Activated naive CD8-positive, alpha-beta T cell (primary cell): ENCODE data around the gene SYNGAP1.
A peak's percentile ranks its signal among the peaks of the same experiment; 100 is the strongest.

ENCODE experiments used
- H3K27ac Mint-ChIP-seq: one replicate; pipeline ENCODE4 v1.8.0; 2021; ENCODE audit warnings: mixed read lengths
- H3K27me3 Mint-ChIP-seq: one replicate; pipeline ENCODE4 v1.8.0; 2021; ENCODE audit warnings: mixed read lengths
- H3K36me3 Mint-ChIP-seq: one replicate; pipeline ENCODE4 v1.8.0; 2021; ENCODE audit warnings: mixed read lengths
- H3K4me1 Mint-ChIP-seq: one replicate; pipeline ENCODE4 v1.8.0; 2021; ENCODE audit warnings: low read depth, mixed read lengths
- H3K4me3 Mint-ChIP-seq: one replicate; pipeline ENCODE4 v1.8.0; 2021; ENCODE audit warnings: mild to moderate bottlenecking, mixed read lengths
- H3K9me3 Mint-ChIP-seq: one replicate; pipeline ENCODE4 v1.8.0; 2021; ENCODE audit warnings: low read depth, mixed read lengths

Gene SYNGAP1

DNA sequence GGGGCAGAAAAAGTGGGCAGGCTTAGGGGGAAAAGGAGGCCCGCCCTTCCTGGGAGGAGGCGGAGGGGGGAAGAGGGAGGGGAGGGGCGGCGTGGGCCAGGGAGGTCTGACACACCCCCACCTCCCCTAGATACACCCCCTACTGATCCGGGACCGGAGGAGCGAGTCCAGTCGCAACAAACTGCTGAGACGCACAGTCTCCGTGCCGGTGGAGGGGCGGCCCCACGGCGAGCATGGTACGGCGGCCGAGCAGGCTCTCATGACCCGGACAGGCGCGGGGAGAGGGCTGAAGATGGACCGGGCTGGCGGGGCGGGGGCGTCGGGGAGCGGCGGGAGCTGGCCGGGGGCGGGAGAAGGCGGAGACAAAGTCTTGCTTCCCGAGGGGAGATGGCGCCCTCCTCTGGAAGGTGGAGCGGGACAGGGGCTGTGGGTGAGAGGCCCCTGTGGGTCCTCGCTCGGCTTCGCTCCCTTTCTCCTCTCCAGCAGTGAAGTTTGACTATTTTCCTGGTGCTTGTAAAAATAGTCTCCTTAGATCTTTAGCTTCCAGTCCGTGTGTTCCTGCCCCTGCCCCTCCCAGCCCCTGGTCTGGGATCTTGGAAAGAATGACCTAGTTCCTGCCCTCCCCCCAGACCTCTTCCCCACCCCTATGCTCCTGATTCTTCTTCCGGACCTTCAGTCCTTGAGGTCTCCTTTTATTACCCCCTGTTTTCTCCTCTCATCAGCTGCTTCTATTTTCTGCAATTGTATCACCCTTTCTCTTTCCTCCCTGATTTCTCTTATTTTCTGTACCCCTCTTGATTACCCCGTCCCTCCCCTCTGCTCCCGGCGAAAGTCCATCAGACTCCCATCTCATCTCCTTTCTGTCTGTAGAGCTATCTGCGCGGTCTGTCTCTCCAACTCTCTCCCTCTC lies 6.1 kb downstream of the SYNGAP1 start:
- peak overlapping the region; percentile 84 for H3K27ac Mint-ChIP-seq
- peak overlapping the region; percentile 89 for H3K4me3 Mint-ChIP-seq
- no peaks in the 10 kb centered on the region for H3K36me3 Mint-ChIP-seq
- H3K4me1 Mint-ChIP-seq, result peaks cover 75% of the 10 kb centered on the region
- H3K27me3 Mint-ChIP-seq, result no peaks in the 10 kb centered on the region
- no peaks in the 10 kb centered on the region for H3K9me3 Mint-ChIP-seq

DNA sequence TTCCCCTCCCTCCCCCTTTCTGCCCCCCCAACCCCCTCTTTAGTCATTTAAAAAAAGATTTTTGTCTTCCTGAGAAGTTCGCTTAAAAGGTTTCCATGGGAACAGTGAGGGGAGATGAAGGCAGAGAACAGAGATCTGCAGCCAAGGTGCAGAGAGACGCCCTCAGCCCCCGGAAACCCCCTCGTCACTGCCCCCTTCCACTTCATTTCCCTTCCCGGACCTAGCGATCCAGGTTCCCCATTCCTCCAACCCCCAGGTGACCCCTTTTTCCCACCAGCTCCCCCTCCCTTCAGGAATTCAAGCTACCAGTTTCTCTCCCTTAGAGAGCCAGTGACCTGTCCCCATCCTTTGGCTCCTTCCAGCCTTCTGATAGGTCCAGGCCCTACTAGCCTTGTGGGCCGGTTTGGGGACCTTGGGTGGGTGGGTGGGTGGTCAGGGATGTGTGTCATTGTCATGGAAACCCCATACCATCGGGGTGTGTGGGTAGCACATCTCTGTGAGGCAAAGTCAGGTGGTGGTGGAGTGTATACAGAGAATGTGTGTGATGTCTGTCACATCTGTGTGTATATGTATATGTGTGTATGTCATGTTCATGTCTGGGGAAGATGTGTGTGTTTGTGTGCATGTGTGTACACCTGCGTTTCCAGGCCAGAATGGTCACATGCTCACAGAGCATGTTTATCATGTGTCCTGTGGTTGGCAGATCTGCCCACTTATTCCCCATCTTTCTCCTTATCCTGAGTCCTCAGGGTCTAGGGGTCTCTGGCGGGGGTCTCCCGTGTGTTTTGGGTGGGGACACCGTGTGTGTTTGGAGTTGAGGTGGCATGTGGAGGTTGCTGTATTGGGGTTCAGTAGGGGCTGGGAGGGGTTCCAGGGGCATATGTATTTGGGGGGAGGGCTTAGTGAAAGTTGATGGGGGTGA lies 7.0 kb downstream of the SYNGAP1 start:
- Mint-ChIP-seq H3K9me3 (no peaks in the 10 kb centered on the region), H3K27me3 (no peaks in the 10 kb centered on the region), H3K36me3 (no peaks in the 10 kb centered on the region), H3K4me1 (peaks cover 71% of the 10 kb centered on the region), H3K27ac (peak overlapping the region; percentile 94), H3K4me3 (peak overlapping the region; percentile 89)

DNA sequence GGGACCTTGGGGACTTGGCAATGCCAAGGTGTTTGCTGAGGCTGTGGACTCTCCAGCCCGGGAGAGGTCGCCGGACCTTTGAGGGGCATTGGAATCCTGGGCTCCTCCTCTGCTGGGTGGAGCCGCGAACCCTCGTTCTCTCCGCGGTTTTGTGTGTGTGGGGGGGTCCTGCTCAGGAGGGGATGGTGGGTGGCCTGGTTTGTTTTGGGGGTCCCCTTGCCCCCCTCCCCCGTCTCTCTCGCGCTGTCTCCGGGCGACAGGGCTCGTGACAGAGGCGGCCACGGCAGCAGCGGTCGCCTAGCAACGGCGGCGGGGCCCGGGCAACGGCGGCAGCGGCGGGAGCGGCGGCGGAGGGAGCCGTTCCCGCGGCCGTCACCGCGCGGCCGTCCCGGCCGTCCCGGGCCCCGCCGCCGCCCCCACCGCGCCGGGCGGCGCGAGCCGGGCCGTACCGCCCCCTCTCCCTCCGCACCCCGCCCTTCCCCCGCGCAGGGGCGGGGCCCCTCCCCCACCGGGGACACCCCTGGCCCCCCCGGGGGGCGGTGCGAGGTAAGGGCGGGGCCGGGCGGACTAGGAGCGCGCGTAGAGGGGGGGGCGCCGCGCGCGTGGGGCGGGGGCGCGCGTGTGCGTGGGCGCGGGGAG lies 7.8 kb downstream of the SYNGAP1 start:
- Mint-ChIP-seq H3K36me3 (no peaks in the 10 kb centered on the region), H3K9me3 (no peaks in the 10 kb centered on the region), H3K4me1 (peaks cover 80% of the 10 kb centered on the region), H3K4me3 (peak overlapping the region; percentile 95), H3K27me3 (no peaks in the 10 kb centered on the region), H3K27ac (peak overlapping the region; percentile 94)

DNA sequence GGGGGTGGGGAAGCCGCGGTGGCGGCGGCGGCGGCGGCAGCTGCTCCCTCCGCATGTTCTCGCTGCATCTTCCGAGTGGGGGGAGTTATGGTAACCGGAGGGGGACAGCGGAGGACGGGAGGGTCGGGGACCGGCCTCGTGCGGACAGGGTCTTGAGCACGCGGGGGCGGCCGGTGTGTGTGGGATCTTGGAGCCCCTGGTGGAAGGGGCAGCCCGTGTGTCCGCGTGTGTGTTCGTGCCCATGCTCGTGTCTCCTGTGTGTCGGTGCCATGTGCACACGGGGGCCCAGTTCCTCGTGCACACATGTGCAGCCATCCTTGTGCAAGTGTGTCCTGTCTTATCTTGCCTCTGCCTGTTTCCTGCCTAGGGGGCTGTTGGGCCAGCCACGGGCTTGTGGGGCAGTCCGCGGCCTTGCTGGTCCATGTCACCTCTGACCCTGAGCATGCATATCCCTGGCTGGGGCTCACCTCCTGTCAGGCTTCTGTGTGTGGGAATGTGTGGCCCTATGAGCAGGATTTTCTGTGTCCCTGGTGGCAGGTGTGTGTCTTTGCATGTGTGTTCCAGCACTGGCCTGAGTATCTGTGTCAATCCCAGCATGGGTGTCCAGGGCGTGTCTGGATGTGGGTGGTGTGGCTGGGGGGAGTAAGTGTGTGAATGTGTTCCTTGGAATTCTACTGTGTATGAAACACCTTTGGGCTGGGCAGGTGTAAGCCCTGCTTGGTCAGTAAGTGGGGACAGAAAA lies 8.5 kb downstream of the SYNGAP1 start:
- Mint-ChIP-seq H3K4me3 (peak overlapping the region; percentile 95), H3K4me1 (peaks cover 79% of the 10 kb centered on the region), H3K9me3 (no peaks in the 10 kb centered on the region), H3K27me3 (no peaks in the 10 kb centered on the region), H3K27ac (peak overlapping the region; percentile 98), H3K36me3 (peaks cover 3% of the 10 kb centered on the region)

DNA sequence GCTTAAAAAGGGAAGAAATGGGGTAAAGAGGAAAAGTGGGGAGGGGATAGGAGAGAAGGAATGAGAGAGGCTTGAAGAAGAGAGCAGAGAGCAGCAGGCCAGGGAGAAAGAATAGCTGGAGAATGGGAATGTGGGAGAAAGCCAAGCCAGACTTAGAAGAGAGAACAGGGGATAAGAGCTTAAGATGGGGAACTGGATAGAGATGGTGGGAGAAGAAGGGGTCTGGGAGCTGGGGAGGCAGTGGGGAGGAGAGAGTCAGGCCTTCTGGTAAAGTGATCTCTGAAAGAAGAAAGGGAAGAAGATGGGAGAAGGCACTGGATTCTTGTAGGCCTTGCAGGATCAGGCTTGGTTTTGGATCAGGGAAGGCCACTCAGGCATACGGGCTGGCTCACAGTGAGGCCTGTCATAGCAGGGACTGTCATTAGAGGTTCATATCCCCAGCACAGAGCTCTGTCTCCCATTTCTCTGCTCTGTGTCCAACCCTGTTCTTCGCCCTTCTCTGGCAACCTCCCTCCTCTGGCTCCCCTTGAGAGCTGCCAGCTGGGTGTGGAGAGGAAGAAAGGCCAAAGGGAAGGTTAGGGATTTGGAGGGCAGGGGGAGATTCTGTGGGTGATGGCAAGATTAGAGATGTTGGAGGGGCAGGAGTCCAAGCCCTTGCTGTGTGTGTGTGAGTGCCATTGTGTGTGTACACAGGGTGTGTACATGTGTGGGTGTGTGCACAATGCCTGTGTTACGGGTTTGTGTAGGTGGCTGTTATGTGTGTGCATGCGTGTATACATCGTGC lies 9.3 kb downstream of the SYNGAP1 start:
- H3K27me3 Mint-ChIP-seq, result no peaks in the 10 kb centered on the region
- peak overlapping the region; percentile 98 for H3K27ac Mint-ChIP-seq
- H3K9me3 Mint-ChIP-seq, result no peaks in the 10 kb centered on the region
- peaks cover 77% of the 10 kb centered on the region for H3K4me1 Mint-ChIP-seq
- peaks cover 3% of the 10 kb centered on the region for H3K36me3 Mint-ChIP-seq
- peak overlapping the region; percentile 95 for H3K4me3 Mint-ChIP-seq

DNA sequence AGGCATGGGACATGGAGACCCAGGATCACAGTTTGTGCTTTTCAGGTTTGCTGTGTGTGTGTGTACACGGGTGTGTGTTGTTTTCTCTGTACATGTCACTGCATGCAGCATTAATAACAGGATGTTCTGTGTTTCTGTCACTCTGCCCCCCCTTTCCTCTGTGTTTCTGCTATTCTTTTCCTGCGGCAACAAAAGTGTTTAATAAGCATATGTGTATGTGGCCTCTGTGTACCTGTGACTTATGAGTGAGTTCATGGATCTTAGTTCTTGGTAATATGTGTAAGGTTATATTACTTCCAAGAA lies 9.8 kb downstream of the SYNGAP1 start:
- H3K27me3 Mint-ChIP-seq, result no peaks in the 10 kb centered on the region
- H3K4me3 Mint-ChIP-seq, result peak overlapping the region; percentile 95
- no peaks in the 10 kb centered on the region for H3K9me3 Mint-ChIP-seq
- peak overlapping the region; percentile 98 for H3K27ac Mint-ChIP-seq
- H3K4me1 Mint-ChIP-seq, result peaks cover 72% of the 10 kb centered on the region
- peaks cover 3% of the 10 kb centered on the region for H3K36me3 Mint-ChIP-seq

DNA sequence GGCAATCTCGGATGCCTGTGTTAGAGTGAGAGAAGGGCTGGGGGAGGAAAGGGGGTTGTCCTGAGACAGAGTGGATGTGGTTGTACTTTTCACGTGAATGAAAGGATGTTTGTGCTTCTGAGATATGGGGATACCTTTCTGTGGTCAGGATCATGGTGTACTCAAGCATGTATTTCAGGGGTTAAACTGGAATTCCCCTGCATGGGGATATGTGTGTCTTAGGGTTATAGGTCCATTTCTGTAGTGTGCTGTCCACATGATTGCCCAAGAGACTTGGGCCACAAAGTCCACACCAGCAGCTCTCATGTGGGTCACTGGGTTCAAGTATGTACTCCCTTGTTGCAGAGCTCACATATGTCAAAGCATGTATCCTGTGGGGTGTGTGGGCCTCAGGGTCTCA lies 10.5 kb downstream of the SYNGAP1 start:
- Mint-ChIP-seq H3K27me3 (no peaks in the 10 kb centered on the region), H3K9me3 (no peaks in the 10 kb centered on the region), H3K27ac (peak overlapping the region; percentile 98), H3K36me3 (peaks cover 3% of the 10 kb centered on the region), H3K4me1 (peaks cover 66% of the 10 kb centered on the region), H3K4me3 (peak overlapping the region; percentile 95)

DNA sequence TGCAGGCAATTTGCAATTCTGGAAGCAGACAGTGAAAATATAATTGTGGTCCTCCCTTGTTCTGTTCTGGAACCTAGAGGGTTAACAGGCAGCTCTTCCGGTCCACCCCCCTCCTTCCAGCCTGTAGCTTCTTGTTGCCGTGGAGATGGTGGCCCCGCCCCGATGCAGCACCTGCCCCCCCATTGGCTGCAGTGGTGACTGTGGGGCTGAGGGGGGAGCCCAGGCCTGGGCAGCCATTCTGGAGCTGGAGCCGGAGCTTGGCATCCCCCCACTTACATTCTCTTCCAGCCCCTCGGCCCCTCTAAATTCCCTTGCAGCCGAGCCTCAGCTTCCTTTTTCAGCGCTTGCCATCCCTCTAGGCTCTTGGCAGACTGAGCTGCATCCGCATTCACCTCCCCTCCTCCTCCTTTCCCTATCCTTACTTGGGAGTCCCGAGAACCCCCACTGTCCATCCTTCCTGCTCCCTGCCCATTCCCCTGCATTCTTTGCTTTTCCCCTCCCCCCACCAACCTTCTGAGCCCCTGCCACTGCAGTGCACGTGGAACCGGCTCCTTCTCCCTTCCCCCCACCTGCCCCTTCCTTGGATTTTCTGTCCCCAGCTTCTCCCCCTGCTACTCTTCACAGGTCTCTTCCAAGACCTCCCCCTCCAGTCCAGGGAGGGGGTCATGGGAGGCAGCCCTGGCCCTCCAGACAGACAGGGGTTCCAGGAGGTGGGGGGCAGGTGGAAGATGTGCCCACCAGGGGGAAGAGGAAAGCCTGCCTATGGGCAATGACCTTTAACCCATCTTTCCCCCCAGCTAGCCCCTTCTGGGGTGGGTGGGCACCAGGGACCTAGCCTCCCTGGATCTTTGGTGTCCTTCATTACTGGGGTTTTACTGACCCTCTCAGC lies 11.4 kb downstream of the SYNGAP1 start:
- Mint-ChIP-seq H3K4me1 (peaks cover 63% of the 10 kb centered on the region), H3K4me3 (peak overlapping the region; percentile 95), H3K36me3 (peaks cover 6% of the 10 kb centered on the region), H3K27ac (peak overlapping the region; percentile 98), H3K9me3 (no peaks in the 10 kb centered on the region), H3K27me3 (no peaks in the 10 kb centered on the region)

DNA sequence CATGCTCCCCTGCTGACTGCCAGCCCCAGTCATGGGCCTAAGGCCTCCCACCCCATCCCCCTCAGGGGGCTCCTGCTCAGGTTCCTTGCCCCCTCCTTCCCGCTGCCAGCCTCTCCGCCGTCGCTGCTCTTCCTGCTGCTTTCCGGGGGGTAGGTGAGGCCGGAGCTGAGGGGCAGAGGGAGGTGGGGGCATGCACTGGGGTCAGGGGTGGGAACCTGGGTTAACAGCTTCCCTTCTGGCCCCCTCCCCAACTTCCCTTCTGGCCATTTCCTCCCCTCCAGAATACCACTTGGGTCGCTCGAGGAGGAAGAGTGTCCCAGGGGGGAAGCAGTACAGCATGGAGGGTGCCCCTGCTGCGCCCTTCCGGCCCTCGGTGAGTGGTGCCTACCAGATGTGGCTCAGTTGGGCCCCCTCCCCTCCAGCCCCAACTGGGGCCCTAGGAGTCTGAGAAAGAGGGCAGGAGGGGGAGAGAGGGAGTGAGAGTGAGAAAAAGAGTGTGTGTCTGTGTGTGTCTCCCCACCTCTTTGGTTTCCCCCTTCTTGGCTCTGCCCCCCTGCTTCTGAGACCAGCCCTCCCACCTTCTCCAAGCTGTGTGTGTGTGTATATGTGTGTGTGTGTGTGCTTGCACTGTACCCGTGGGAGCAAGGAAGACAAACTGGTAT lies 12.1 kb downstream of the SYNGAP1 start:
- H3K36me3 Mint-ChIP-seq, result peaks cover 6% of the 10 kb centered on the region
- peaks cover 57% of the 10 kb centered on the region for H3K4me1 Mint-ChIP-seq
- no peaks in the 10 kb centered on the region for H3K27me3 Mint-ChIP-seq
- peak overlapping the region; percentile 95 for H3K4me3 Mint-ChIP-seq
- H3K27ac Mint-ChIP-seq, result peak overlapping the region; percentile 78
- H3K9me3 Mint-ChIP-seq, result no peaks in the 10 kb centered on the region

DNA sequence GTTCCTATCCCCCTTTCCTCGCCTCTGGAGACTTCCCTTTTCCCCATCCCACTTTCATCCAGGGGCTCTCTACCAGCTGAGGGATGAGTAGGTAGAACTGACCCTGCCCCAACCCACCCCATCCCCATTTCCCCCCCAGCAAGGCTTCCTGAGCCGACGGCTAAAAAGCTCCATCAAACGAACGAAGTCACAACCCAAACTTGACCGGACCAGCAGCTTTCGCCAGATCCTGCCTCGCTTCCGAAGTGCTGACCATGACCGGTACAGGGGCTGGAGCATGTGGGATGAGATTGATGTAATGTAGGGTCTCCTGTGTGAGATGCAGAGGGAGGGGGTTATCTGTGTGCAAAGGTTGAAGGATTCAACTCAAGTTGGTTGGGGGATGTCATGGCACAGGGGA lies 12.7 kb downstream of the SYNGAP1 start:
- Mint-ChIP-seq H3K27ac (peak overlapping the region; percentile 78), H3K4me3 (peak overlapping the region; percentile 95), H3K36me3 (peaks cover 6% of the 10 kb centered on the region), H3K4me1 (peaks cover 52% of the 10 kb centered on the region), H3K27me3 (no peaks in the 10 kb centered on the region), H3K9me3 (no peaks in the 10 kb centered on the region)

DNA sequence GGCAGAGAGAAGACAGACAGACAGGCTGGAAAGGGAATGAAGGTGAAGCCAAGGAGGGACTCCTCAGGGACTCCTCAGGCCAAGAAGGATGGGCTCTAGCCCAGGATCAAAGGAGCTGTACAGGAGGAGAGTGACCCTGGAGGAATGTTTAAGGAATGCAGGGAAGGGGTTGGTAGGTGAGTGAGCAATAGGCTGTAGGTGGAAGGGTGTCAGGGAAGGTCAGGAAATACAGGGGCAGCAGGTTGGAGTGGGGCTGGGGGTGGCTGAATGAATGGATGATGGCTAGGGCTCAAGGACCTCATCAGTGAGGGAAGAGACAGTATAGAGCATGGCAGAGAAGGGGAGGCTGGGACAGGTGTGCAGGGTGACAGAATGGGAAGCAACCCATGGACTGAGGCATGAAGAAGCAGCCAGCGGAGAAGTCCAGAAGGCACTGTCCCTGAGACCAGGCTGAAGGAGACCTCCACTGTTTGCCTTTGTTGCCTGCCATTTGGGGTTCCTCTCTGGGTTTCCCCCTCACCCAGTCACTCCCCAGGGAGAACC lies 13.2 kb downstream of the SYNGAP1 start:
- Mint-ChIP-seq H3K4me1 (peaks cover 52% of the 10 kb centered on the region), H3K27me3 (no peaks in the 10 kb centered on the region), H3K27ac (peak overlapping the region; percentile 78), H3K36me3 (peaks cover 6% of the 10 kb centered on the region), H3K4me3 (peak overlapping the region; percentile 95), H3K9me3 (no peaks in the 10 kb centered on the region)

DNA sequence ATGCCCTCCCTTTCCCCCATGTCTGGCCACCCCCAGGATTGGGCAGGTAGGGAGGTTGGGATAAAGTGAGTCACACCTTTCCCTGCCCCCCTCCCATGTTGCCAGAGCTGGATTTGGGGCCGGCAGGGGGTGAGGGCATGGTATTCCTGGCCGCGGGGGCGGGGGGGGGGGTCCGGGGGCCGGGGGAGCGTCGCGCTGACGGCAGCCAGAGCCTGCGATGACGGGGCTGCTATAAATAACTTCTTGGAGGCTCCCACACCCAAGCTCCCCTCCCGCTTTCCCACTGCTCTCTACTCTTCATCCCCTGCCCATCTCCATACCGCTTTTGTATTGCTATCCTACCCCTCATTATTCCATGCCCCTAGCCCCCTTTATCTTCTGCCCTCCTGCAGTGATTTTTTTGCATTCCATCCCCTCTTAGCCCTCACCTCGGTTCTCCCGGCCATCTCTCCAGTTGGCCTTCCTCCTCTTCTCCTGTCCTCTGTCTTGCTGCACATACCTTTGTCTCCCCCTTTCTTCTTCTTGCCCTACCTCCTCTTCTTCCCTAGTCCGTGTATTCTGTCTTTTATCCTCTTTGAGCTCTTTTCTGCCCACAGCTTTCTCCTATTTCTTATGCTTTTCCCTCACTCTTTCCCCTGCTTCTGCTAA lies 13.8 kb downstream of the SYNGAP1 start:
- peaks cover 48% of the 10 kb centered on the region for H3K4me1 Mint-ChIP-seq
- peaks cover 6% of the 10 kb centered on the region for H3K36me3 Mint-ChIP-seq
- no peaks in the 10 kb centered on the region for H3K9me3 Mint-ChIP-seq
- no peaks in the 10 kb centered on the region for H3K27me3 Mint-ChIP-seq
- H3K27ac Mint-ChIP-seq, result peak overlapping the region; percentile 47
- no peak overlapping the region for H3K4me3 Mint-ChIP-seq
